ENCODE measurements around the gene CCS.

The CCS gene

GRCh38 chr11:66556086-66556485 lies 36.9 kb upstream of the CCS start:
- DNase-seq (ENCODE audit: extremely low read depth, low read depth), result no peak
- TF ChIP-seq CTCF (IDR thresholded peaks at IDR 0.05; ENCODE audit: low read depth, low read length), result no peak

- DNase-seq (ENCODE audit: extremely low read depth, low read depth), result no peak
- TF ChIP-seq CTCF (IDR thresholded peaks at IDR 0.05; ENCODE audit: low read depth, low read length), result no peak
Observed at GRCh38 chr11:66557733-66558326, 35.2 kb upstream of the CCS start.

- no peak for TF ChIP-seq CTCF (IDR thresholded peaks at IDR 0.05; ENCODE audit: low read depth, low read length)
- DNase-seq (ENCODE audit: extremely low read depth, low read depth), result no peak
Observed at GRCh38 chr11:66559142-66559865, 33.7 kb upstream of the CCS start.

- no peak for DNase-seq (ENCODE audit: extremely low read depth, low read depth)
- no peak for TF ChIP-seq CTCF (IDR thresholded peaks at IDR 0.05; ENCODE audit: low read depth, low read length)
Observed at GRCh38 chr11:66559866-66560676, 32.9 kb upstream of the CCS start.

- no peak for DNase-seq (ENCODE audit: extremely low read depth, low read depth)
- TF ChIP-seq CTCF (IDR thresholded peaks at IDR 0.05; ENCODE audit: low read depth, low read length), result no peak
Observed at GRCh38 chr11:66561178-66561974, 31.6 kb upstream of the CCS start.

- no peak for DNase-seq (ENCODE audit: extremely low read depth, low read depth)
- no peak for TF ChIP-seq CTCF (IDR thresholded peaks at IDR 0.05; ENCODE audit: low read depth, low read length)
Observed at GRCh38 chr11:66561975-66562248, 31.1 kb upstream of the CCS start.

Data from AG09319 (cell line).